H4 (cell line): ENCODE data around the gene ZNF750. TPM values are rescaled to one million over a fixed set of nuclear protein-coding genes. Genes with fewer than 3 reads are reported as not detected.

Experiments
- DNase-seq: peaks from one replicate; pipeline ENCODE4 v3.0.0-alpha.2; 2015; ENCODE audit warnings: low spot score
- total RNA-seq: library from RNA; depleted of rRNA; stranded (reverse); fragments of >200 nt; shearing (Covaris generic); gene quantifications from 2 replicates; pipeline ENCODE4 v1.2.3, GENCODE V29; 2014

Gene ZNF750
- total RNA-seq, 1 experiment from 2014 or later, result not detected

DNA sequence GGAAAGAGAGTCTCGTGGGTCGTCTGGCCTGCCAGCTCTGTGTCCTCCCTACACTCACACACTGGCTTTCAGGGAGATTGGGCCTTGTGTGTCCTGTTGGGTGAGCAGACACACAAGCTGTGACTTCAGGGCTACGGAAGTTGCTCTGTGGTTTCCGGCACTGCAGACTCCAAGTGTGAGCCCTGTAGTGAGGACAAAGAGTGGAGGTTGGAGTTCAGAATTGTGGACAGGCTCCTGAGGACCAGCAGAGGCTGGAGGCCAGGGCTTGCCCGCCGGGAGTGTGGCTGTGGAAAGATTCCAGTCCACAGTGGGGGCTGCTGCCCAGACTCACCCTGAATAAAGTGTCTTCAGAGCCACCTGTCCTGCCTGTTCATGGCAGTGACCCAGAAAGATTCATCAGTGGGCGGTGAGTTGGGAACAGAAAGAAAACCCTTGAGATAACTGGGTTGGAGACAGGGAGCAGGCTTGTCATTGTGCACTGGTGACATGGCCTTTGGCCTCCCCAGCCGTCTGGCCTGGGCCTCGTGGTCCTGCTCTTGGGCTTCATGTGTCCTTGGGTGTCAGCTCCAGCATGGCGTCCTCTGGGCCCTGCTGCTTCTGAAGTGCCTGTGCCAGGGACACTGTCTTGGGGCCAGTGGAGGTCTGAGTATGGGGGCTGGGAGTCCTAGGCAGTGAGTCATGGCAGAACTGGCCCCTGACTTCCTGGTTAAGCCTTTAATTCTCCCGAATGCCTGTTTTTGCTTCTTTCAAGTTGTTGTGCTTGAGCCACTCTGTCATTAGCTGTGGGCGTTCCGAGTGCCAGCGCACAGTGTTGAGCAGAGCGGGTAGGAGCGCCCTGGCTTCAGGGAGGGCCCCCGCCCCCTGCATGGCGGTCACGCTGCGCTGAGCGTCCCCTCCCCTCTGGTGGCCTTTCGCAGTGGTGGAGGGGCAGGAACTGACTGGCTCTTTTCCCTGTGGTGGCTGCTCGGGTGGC is 19.9 kb upstream of the ZNF750 start:
- DNase-seq, result peak; percentile 92

DNA sequence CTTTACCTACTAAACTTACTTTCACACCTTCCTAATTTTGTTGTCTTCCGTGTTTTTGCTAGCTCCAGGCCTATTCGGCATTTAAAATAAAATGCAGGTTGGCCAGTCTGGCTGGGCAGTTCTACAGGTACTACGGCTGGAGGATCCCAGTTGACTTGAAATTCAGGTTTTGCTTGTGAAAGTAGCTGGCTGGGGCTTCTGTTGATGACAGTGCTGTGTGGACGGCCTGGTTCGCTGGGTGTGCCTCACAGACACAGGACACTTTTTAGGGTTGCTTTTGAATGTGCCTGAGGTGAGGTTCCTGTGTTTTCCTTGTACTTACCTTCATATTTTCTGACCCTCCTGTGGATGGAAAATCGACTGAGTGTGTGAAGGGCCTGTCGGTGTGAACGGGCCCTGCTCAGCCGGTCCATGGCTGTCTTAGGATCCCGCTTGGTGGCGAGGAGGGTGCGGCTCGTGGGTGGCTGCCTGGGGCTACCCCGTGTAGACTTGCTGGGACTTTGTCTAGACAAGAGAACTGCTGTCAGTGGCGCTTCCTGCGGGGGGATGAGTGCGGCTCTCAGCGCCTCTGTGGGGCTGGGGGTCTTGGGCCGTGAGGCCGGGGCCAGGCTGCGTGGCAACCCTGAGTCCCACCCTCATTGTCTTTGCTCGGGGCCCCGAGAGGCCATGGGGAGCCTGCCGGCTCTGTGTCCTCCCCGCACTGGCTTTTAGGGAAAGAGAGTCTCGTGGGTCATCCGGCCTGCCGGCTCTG is 18.7 kb upstream of the ZNF750 start:
- DNase-seq, result no peak

DNA sequence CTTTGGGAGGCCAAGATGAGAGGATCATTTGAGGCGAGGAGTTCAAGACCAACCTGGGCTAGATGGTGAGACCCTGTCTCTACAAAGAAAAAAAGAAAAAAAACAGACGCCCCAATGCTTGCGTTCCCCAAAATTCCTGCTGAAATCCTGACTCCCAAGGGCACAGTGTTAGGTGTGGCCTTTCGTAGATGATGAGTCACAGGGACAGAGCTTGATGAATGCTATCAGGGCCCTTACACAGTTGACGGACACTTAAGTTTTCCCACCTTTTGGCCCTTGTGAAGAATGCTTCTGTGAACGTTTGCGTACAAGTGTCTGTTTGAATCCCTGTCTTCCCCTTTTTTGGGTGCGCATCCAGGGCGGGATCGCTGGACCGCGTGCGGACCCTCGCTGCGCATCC is 16.5 kb upstream of the ZNF750 start:
- no peak for DNase-seq

DNA sequence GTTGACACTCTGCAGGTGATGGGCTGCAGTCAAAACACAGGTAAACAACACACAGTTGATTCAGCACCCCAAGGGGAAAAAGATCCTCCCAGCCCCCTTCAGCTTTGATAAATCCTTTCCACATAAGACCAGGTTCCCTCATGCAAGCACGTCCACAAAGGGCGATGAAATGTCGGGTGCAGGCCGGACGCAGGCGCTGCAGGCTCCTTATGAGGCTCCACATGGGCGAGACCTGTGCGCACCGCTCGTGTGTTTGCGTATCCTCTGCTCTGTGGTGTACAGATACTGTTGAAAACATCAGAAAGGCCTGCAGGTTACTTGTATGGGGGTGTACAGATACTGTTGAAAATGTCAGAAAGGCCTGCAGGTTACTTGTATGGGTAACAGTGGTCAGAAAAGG is 14.4 kb upstream of the ZNF750 start:
- DNase-seq, result no peak

DNA sequence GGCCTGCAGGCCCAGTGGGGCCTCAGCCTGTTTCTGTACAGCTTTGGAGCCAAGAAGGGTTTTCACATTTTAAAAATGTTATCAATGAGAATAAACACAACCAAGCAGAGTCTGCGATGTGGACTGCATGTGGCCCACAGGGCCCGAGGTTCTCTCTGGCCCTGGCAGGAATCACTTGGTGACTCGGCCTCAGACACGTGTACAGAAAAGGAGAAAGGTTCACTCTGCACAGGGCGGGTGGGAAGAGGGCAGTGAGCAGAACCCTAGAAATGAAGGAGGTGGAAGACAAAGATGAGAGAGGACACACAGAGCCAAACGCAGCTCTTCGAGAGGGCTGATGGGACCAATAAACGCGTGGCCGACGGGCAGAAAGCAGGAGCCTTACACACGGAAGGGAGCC is 11.6 kb upstream of the ZNF750 start:
- no peak for DNase-seq

DNA sequence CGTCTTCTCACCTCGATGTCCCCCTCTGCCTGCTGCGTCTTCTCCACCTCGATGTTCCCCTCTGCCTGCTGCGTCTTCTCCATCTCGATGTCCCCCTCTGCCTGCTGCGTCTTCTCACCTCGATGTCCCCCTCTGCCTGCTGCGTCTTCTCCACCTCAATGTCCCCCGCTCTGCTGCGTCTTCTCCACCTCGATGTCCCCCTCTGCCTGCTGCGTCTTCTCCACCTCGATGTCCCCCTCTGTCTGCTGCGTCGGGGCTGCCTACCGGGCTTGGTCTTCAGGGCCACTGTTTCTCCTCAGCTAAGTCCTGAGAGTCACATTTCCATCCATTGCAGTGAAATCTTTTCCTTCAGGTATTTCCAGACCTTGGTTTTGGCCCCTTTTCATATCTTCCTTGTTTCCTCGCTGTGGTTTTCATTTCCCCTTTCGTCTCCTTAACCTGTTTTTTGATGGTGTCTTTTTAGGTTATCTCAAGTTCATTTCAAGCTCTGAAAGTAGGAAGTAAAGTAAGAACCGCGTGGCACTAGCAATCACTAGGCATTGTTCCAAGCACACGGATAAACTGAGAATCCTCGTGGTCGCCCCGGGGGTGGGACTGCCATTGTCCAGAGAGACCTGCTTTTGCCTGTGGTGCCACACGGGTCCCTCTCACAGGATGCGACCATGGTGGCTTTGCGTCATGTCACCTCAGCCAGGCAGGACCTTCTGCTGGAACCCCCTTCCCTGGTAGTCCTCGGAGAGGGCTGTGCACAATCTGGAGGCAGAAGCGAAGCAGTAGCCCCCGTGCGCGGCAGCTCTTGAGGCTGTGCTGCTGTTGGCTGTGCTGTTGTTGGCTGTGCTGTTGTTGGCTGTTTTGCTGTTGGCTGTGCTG is 9.5 kb upstream of the ZNF750 start:
- no peak for DNase-seq

DNA sequence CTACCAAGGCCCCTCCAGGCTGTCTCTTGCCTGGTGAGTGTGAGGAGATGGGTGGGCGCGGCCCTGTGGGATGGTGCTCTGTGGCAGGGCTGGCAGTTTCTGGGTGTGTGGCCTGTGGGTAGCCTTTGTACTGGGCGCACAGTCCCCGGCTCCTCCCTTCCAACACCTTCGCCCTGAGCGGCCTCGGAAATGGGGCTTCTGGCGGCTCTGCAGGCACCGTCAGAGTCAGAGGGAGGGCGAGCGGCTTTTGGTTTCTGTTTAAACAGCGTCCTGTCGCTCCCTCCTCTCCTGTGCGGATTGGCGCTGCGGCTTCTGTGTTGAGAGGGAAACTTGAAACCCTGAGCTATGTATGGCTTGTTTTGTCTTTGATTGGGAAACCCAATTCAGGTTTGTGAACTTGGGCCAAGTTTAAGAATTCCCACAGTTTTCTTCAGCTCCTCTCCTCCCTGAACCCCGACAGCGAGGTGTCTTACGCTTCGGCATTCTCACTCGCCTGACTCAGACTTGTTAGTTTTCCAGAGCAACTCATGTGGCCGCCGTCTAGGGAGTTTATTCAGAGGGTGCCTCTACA is 8.3 kb upstream of the ZNF750 start:
- DNase-seq, result no peak

DNA sequence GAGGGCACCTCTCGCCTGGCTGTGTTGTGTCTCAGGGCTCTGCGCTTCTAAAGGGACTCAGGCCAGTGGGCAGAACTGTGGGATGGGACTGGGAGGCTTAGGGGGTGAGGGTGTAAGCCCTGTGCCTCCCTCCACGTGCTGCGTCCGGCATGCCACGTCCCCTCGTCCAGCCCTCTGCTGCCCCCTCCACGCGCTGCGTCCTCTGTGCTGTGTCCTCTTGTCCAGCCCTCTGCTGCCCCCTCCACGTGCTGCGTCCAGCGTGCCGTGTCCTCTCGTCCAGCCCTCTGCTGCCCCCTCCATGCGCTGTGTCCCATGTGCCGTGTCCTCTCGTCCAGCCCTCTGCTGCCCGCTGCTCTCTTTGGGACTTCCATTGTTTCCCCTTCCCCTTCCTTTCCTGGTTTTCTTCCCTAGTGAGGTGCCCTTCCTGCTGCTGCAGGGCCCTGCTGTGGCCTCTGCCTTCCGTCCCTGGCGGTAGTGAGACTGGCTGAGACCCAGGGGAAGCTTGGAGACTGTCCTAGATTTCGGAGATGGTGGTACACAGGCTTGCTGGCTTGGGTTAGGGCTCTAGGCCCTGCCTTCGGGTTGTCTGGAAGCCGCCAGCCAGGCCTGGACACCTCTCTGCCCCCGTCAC is 6.4 kb upstream of the ZNF750 start:
- no peak for DNase-seq

DNA sequence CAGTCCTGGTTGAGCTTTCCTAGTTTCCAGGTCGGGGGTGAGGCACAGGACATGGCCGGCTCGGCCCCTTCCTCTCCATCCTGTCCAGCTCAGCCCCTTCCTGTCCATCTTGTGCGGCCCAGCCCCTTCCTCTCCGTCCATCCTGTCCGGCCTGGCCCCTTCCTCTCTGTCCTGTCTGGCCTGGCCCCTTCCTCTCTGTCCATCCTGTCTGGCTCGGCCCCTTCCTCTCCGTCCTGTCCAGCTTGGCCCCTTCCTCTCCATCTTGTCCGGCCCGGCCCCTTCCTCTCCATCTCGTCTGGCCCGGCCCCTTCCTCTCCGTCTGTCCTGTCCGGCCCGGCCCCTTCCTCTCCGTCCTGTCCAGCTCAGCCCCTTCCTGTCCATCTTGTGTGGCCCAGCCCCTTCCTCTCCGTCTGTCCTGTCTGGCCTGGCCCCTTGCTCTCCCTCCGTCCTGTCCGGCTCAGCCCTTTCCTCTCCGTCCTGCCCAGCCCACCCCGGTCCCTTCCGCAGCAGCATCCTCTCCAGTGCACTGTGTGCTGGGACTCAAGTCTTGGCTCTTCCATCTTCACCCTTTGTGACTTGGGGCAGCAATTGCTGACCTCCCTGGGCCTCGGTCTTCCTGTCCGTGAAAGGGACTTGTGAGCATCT is 5.5 kb upstream of the ZNF750 start:
- DNase-seq, result no peak

DNA sequence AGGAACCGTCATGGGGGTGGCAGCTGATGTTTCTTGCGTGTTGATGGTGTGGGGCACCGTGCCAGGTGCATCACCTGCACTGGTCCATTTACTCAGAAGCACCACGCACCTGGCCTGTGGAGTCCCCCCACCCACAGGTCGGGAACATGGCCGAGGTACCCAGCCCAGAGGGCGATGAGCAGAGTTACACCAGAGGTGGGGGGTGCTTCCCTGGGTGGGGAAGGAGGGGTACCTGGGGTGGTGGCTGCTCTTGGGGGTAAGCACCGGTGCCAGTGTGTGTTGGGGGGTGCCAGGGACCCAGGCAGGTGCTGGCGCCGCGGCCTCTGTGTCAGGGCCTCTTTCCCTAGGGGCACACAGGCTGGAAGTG is 5.0 kb upstream of the ZNF750 start:
- DNase-seq, result no peak

DNA sequence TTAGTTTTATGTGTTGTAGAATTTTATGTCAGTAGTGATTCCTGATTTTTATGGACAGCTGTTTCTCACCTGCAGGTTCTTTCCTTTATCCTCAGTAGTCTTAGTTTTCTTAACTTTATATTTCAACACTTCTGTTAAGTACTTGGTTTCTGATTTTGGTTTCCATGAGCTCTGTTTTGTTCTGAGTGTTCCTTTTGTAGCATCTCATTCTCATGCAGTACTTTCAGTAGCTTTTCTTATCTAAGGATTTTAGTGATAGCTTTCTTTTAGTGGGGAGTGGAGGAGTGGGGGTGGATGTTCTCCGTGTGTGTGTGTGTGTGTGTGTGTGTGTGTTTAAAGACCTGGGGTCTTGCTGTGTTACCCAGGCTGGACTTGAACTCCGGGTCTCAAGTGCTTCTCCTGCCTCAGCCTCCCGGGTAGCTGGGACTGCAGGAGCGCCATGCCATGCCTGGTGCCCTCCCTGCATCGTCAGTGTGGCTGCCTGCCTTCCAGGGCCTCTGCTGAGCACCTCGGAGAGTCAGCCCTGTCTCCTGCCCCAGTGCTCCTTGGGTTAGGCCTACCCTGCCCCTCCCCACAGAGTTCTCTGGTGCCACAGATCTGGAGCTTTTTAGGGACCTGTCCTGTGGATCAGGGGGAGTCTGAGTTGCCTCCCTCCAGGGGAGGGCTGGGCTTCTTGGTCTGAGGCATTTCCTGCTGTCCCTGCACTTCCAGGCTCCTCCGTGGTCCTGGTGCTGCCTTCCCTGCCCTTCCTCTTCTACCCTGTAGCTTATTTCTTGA is 4.3 kb upstream of the ZNF750 start:
- DNase-seq, result no peak

DNA sequence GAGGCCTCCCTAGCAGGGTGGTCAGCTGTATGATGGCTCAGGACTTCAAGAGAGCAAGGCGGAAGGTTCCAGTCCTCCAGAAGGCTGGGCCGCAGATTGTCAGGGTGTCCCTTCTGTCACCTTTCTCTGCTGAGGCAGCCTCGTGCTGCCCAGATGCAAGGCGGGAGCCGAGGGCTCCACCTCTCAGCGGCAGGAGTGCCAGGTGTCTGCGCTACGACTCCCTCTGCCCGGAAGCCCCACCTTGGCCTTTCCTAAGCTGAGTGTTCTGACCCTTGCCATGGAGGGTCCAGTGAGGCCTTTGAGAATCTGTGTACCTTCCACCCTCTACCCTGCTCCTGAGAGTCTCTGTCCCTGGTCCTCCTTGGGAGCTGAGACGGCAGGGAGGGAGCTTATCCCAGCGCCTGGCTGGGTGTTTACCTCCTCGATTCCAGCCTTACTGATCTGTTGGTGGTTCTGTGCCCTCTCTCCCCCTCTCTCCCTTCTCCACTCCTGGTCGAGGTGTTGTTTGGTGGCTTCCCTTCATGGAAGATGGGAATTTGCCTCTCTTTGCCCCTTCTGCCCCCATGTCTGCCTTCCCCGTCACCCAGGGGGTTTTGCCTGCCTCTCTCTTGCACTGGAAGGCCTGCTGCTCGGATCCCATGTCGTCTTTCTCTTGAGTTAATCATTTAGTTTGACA is 2.2 kb upstream of the ZNF750 start:
- DNase-seq, result no peak

DNA sequence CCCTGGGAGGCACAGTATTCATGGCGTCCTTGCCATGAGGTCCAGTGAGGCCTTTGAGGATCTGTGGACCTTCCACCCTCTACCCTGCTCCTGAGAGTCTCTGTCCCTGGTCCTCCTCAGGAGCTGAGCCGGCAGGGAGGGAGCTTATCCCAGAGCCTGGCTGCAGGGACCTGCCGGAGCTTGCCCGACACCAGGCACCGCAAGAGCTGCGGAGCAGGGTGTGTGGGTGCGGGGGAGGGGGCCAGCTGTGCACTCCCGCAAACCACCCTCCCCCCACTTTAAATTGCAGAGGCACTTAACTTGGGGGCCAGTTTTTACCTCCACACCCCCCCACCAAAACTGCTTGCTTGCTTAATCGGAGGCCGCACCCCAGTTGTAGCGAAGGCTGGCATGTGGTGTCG is 609 bp upstream of the ZNF750 start:
- DNase-seq, result no peak

DNA sequence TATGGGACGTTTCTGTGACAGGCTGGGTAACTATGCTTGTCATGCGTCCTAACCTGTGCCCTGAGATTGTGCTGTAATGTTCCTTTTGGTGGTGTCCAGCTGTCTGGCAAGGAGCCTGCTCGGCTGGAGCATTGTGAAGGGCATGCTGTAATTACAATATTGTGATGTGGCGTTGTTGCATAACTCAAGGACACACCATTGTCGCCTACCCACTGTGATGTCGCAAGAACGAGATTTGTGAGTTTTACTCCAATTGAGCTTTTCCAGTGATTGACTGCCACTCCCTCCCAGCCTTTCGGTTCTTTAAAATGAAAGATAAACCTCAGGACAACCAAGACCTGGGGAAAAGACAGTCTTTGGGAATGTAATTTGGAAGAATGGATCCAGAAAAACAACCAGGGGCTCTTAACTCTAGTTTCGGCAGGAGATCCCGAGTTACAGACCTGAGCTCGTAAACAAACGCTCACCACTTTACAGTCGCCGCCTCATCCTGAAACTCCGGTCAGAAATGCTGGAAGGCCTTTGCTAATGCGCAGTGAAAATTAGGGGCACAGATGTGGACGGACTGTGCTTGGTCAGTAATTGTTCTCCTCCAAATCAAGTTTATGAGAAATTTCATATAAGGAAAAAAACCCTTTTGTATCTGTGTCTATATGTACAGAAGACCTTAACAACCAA is 1.3 kb downstream of the ZNF750 start:
- DNase-seq, result peak; percentile 40

DNA sequence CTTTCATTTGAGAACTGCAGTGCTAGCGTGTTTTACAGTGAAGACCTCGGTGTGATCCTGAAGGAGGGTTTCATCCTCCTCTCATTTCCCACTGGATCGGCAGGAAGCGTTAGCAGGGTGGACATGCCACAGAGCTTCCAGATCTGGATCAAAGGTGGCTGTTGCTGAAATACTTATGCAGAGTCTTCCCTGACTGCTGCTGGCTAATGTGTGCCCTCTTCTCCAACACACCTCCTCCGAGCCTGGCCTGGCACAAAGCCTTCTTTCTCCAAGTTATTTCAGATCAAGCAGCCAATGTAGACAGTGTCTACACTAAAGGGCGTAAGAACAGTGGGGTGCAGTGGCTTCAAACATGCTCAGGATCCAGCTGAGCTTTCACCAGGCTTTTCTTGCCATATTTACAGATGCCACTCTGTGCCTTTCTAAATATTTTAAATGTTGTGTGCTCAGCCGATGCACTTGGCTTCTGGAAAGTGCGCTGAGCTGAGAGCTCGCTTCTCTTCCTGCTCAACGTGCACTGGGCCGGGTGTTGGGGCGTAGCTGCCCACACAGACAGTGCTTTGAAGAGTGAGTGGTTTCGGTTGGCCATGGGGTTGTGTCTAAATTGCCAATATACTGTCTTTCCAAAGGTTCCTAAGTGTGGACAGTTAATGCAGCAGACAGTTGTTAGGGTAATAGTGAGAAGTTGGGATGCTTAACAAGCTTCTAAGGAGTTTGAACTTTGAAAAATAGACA is 2.1 kb downstream of the ZNF750 start:
- no peak for DNase-seq

DNA sequence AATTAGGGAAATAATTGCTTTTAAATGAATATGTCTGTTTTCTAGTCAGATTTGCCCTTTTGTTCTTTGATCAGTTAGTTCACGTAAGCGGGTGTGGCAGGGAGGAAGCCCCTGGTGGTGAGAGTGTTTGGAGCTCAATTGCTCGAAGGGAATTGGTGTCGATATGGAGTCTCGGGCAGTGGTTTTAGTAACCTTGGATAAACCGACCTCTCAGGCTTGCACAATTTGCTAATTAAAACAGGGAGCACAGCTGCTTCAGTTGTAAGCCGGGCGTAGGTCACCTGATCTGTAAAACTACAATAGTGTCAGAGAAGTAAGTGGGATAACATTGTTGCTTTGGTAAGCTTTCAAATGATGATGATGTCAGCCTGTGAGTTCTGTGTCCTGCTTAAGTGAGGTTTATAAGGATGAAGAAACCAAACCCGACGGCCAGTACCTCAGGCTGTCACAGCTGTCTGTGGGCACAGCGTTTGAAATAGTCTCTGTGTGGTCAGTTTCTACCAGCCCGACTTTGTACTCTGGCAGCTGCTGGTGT is 2.9 kb downstream of the ZNF750 start:
- no peak for DNase-seq

DNA sequence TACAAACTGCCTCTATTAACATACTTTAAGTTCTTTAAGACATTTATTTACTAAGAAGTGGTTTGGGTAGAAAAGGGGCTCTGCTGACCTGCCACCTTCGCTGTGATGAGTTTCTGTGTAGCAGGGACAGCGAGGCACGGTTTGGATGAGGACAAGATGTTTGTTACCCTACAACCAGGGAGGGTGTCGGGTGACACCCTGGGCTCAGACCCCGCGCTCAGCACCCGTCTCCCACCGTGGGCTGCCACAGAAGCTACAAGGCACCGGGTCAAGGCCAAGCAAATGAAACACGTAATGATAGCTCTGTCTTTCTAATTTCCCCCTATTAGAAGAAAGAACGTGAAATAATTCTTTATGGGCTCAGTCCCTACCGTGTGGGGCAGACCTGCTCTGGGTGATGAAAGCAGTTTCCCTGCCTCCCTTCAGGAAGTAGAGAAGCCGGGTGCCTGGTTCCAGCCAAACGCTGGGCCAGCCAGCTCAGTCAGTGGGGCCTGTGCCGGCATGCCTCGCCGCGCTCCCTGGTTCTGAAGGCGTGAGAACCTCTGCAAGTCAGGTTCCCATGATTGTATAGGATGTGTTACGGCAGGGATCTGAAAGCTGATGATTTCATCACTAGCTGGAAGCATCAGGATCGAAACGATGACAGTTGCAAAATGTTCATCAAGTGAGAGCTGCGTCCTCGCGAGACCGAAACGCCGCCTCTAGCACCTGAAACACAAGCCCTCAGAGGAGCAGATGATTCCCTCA is 3.9 kb downstream of the ZNF750 start:
- DNase-seq, result no peak
